IPS DF 4.7 (cell line): Measurements from ENCODE around the gene RAB13.
"Not testable (repeated sequence)": the region's sequence is repeated elsewhere in the genome, so short reads cannot be mapped to it uniquely, and the experiment has no call there.

Source experiments
- DNase-seq: peaks from one replicate; pipeline ENCODE4 v3.0.0-alpha.2; 2013; ENCODE audit warnings: low spot score; ENCODE audit errors: extremely low read depth

The RAB13 gene

GRCh38 chr1:153985941-153986761 lies at the start of gene RAB13:
RAB13 (minus strand) TSS chr1:153986339; CDS start chr1:153986236, 103 bp downstream.
- DNase-seq = no peak

GRCh38 chr1:154033697-154034096 lies 47.6 kb upstream of the RAB13 start:
- not testable (repeated sequence) for DNase-seq

- DNase-seq = no peak
These were observed 33.8 kb upstream of the RAB13 start for GRCh38 chr1:154019940-154020339.

GRCh38 chr1:154019269-154019668 lies 33.1 kb upstream of the RAB13 start:
- DNase-seq = no peak

GRCh38 chr1:154014154-154014907 lies 28.2 kb upstream of the RAB13 start:
- no peak for DNase-seq

GRCh38 chr1:154012543-154012942 lies 26.4 kb upstream of the RAB13 start:
- not testable (repeated sequence) for DNase-seq

GRCh38 chr1:154012129-154012528 lies 26.0 kb upstream of the RAB13 start:
- no peak for DNase-seq

- no peak for DNase-seq
These were observed 20.0 kb upstream of the RAB13 start for GRCh38 chr1:154006136-154006535.

- no peak for DNase-seq
These were observed 14.3 kb upstream of the RAB13 start for GRCh38 chr1:154000420-154000819.

- DNase-seq = not testable (repeated sequence)
These were observed 10.7 kb upstream of the RAB13 start for GRCh38 chr1:153996882-153997281.

GRCh38 chr1:153995640-153996039 lies 9.5 kb upstream of the RAB13 start:
- DNase-seq = no peak

GRCh38 chr1:153995202-153995601 lies 9.1 kb upstream of the RAB13 start:
- no peak for DNase-seq

- no peak for DNase-seq
These were observed 5.7 kb upstream of the RAB13 start for GRCh38 chr1:153991806-153992205.

GRCh38 chr1:153991151-153991630 lies 5.1 kb upstream of the RAB13 start:
- no peak for DNase-seq

GRCh38 chr1:153990468-153991150 lies 4.5 kb upstream of the RAB13 start, which contains the start of gene RPS27:
RPS27 (plus strand) TSS chr1:153990762; CDS start chr1:153990797, 35 bp downstream.
- peak; percentile 97 for DNase-seq

GRCh38 chr1:153987621-153988020 lies 1.5 kb upstream of the RAB13 start:
- no peak for DNase-seq

- DNase-seq = no peak
These were observed 712 bp downstream of the RAB13 start for GRCh38 chr1:153985341-153985912.

- no peak for DNase-seq
These were observed 1.8 kb downstream of the RAB13 start for GRCh38 chr1:153984123-153984894.

- DNase-seq = not testable (repeated sequence)
These were observed 4.4 kb downstream of the RAB13 start for GRCh38 chr1:153981735-153982134.

GRCh38 chr1:153979091-153979490 lies 7.0 kb downstream of the RAB13 start:
- not testable (repeated sequence) for DNase-seq
